Stimulated activated CD4-positive, alpha-beta T cell treated with anti-CD3 and anti-CD28 coated beads, Interleukin-2, amount 100 ng/mL, for 48 hours (primary cell): ENCODE measurements around the gene MRPL4.
"Not testable (repeated sequence)": the region's sequence is repeated elsewhere in the genome, so short reads cannot be mapped to it uniquely, and the experiment has no call there.

ENCODE experiments used
- DNase-seq, 2 donors: peaks; one replicate each; pipeline ENCODE4 v3.0.0-alpha.2; 2020

The MRPL4 gene

DNA sequence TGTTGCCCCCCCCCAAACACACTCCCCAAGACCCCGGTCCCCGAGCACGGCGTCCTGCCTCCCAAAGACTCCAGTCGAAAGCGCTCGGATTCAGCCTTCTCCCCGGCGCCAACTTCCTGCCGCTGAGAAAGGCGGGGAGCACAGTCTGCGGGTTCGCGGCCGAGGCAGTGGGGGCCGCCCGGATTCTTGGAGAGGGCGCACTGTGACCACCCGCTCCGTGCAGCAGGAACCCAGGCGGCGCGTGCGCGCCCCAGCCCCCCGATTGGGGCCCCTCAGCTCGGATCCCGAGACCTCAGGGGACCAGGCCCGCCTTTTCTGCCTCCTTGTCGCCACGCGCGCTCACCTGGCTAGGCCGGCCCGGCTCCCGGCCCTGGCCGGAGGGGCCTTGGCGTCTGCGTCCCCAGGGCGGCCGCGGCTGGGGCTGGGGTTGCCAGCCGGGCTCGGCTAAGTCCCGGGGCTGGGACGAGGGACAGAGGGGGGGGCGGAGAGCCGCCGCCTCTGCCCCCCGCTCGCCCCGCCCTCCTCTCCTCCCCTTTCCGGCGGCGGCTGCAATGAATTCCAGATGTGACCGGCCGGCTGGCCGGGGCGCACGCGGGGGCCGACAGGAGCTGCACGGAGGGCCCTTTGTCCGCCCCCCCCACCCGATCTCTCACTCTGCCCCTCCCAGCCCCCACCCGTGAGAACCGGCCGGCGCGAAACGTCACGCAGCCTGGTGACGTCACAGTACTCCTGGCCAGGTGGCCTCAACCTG is 21.0 kb upstream of the MRPL4 start, which contains the start of gene S1PR2:
TSS of gene S1PR2 (minus strand) at position 471 of the 751 bp plus-strand sequence. CDS start 6,426 bp downstream, outside the sequence.
- DNase-seq = peak; percentile 61

DNA sequence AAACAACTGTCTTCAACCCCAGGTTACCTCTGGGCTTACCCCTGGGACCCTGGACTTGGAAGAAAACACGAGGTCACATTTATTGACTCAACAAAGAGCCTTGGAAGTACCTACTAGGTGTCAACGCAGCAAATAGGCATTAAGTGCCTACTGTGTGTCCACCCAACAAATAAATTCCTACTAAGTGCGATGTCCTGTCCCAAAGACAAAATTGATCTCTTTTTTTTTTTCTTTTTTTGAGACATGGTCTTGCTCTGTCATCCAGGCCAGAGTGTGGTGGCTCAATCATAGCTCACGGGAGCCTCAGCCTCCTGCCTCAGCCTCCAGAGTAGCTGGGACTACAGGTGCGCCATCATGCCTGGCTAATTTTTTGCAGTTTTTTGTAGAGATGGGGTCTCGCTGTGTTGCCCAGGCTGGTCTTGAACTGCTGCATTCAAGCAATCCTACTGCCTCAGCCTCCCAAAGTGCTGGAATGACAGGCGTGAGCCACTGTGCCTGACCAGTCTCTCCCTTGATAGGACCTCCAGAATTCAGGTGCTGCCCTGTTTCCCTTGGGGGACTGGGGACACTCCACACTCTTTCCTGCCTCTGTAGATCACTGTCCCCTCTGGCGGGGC is 20.3 kb upstream of the MRPL4 start:
- DNase-seq = no peak

DNA sequence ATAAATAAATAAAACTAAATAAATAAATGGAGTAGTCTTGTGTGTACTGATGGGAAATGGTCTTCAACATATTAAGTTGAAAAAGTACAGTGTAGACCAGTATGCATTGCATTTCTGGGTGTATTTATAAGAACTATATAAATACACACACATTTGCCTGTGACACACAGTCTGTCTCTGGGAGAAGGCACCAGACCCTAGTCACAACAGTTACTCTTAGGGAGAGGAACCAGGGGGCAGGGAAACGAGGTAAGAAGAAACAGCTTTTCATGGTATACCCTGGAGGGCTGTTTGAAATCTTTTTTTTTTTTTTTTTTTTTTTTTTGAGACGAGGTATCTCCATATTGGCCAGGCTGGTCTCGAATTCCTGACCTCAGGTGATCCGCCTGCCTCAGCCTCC is 18.1 kb upstream of the MRPL4 start:
- no peak for DNase-seq

DNA sequence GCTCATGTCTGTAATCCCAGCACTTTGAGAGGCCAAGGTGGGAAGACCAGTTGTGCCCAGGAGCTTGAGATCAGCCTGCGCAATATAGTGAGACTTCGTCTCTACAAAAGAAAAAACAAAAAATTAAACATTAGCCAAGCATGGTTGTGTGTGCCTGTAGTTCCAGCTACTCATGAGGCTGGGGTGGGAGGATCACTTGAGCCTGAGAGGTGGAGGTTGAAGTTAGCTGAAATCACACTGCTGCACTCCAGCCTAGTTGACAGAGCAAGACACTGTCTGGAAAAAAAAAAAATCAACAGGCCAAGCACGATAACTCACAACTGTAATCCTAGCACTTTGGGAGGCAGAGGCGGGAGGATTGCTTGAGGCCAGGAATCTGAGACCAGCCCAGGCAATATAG is 17.0 kb upstream of the MRPL4 start:
- no peak for DNase-seq

DNA sequence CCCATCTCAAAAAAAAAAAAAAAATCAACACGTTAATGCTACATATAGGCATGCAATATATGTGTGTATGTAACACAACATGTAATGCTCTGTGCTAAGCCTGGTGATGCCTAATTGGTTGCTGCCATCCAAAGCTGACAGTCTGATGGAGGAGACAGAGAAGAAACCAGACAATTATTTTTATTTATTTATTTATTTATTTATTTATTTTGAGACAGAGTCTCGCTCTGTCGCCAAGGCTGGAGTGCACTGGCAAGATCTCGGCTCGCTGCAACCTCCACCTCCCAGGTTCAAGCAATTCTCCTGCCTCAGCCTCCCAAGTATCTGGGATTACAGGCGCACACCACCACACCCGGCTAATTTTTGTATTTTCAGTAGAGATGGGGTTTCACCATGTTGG is 16.6 kb upstream of the MRPL4 start:
- DNase-seq = not testable (repeated sequence)

DNA sequence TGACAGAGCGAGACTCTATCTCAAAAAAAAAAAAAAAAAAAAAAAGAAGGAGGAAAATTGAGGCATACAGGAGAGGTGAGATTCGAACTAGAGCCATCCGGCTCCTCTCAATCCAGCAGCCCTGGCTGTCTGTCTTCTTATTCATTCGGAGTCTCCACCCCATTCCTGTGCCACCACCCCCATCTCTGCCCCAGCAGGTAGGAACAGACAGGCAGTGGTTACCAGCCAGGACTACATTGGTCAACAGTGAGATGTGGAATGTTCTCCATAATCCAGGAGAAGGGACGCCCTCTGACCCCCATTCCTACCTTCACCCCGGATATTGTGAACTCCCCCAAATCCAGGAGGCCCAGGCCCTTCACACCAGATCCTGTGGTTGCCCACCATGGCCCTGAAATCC is 14.3 kb upstream of the MRPL4 start:
- no peak for DNase-seq

DNA sequence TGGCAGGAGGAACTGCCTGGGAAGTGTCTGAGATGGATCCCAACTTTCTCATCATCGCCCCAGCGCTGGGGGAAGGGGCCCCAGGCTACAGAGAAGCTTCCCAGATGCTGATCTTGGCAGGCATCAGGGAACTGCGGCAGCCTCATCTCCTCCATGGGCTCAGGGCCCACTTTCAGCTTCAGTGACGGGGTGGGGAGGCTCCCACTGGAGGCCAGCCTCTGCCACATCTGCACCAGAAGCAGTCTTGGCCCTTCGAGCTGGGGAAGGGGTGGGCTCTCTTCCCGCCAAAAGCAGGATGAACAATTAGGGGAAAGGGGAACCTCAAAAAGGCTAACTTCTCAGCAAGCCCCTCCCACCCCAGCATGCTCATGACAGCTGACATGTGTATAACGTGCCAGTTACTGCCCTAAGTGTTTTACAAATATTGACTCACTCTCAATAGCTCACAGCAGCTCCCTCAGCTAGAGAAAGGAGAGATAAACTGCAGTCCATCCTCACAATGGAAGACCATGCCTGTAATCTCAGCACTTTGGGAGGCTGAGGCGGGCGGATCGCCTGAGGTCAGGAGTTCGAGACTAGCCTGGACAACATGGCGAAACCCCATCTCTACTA is 13.7 kb upstream of the MRPL4 start:
- DNase-seq = no peak

DNA sequence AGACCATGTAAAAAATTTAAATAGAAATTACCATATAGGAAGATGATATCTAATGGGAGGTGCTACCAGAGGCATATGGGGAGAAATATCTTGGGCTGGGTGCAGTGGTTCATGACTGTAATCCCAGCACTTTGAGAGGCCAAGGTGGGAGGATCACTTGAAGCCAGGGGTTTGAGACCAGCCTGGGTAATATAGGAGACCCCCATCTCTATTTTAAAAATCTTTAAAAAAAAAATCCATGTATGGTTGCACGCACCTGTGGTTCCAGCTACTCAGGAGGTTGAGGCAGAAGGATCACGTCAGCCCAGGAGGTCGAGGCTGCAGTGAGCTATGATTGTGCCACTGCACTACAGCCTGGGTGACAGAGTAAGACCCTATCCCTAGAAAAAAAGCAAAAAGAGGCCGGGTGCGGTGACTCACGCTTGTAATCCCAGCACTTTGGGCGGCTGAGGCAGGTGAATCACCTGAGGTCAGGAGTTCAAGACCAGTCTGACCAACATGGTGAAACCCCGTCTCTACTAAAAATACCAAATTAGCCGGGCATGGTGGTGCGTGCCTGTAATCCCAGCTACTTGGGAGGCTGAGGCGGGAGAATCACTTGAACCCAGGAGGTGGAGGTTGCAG is 10.1 kb upstream of the MRPL4 start:
- not testable (repeated sequence) for DNase-seq

DNA sequence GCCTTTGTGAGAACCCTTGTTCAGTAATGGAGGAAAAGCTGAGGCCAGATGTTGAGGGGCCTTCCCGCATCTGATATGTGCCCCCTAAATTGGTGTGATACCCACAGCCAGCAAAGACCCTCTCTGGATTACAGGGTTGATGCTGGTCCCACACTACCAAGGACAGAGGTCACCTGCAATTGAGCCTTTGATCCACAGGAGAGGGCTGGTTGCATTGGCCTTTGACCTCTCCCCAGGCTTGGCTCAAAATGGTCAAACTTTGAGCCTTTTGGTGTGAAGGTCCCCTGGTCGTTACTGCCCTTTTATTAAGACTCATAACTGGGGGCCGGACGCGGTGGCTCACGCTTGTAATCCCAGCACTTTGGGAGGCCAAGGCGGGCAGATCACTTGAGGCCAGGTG is 8.4 kb upstream of the MRPL4 start:
- DNase-seq = no peak

DNA sequence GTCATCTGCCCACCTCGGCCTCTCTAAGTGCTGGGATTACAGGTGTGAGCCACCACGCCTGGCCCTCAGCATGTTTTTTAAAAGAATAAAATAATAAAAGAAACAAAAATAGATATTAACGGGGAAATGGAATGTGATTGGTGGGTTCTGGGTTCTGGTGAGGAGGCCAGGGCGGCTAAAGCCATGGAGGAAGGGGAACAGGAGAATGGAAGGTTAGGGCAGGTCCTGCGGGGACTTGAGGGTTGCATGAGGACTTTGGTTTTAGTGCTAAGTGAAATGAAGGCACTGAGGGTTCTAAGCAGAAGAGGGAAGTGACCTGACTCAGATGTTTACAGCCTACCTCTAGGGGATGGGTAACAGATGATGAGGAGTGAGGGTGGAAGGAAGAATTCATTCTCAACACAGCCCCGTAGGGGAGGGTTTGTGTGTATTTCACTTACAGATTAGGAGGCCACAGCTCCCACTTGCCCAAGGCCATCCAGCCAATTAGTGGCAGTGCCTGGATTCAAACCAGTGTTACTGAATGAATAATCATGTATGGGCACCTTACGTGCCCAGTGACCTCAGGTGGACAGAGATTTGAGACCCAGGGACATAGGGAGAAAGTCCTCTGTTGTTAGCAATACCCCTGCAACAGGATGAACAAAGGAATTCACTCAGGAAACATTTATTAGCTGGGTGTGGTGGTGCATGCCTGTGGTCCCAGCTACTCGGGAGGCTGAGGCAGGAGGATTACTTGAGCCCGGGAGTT is 6.7 kb upstream of the MRPL4 start:
- no peak for DNase-seq

DNA sequence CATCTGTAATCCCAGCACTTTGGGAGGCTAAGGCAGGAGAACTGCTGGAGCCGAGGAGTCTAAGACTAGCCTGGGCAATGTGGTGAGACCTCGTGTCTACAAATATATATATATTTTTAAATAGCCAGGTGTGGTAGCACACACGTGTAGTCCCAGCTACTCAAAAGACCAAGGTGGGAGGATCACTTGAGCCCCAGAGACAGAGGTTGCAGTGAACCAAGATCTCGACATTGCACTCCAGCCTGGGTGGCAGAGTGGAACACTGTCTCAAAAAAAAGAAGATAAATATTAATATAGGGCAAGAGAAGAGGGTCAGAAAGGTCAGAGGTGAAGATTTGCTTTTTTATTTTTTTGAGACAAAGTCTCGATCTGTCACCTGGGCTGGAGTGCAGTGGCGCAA is 5.5 kb upstream of the MRPL4 start:
- DNase-seq = no peak

DNA sequence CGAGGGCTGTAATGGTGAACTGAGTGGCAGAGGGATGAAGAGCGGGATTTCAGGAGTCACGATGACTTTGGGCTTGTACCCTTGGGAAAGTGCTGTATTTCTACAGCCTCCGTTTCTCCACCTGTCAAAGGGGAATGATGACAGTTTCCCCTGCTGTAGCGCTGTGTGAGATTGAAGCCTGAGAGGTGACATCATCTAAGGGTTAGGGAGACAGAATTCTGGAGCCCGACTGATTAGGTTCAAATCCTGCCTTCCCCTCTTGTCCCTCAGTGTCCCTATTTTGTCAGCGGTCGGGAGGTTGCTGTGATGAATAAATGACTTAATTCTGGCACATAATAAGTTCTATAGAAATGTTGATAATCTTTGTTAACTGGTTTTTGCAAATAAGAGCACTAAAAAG is 693 bp downstream of the MRPL4 start:
- no peak for DNase-seq

DNA sequence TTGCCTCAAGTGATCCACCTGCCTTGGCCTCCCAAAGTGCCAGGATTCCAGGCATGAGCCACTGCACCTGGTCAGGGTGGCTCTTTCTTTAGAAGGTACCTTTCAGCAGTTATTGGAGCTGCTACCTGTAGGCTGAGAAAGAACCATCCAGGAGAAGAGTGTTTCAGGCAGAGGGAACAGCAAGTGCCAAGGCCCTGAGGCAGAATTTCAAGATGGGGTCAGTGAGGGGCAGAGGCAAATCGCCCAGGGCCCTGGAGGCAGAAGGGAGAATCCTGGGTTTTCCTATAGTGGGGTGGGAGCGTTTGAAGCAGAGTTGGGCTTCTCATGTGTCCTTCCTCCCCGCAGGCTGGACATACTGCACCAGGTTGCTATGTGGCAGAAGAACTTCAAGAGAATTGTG is 2.2 kb downstream of the MRPL4 start:
- no peak for DNase-seq

DNA sequence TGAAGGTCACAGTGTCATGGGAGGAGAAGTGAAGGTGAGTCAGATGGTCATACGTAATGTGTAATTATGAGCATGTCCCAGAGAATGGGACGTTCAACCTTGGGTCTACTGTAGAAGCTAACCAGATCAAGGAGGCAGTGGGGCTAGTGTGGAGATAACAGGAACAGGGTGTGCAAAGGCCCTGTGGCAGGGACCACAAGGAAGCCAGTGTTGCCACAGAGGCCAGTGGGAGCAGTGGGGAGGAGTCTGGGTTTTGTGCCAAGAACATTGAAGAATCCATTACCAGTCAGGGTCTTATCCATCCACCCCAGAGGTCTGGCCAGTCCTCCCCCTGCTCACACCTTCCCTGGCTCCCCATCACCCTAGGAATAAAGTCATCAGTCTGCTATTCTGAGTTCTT is 3.3 kb downstream of the MRPL4 start:
- no peak for DNase-seq

DNA sequence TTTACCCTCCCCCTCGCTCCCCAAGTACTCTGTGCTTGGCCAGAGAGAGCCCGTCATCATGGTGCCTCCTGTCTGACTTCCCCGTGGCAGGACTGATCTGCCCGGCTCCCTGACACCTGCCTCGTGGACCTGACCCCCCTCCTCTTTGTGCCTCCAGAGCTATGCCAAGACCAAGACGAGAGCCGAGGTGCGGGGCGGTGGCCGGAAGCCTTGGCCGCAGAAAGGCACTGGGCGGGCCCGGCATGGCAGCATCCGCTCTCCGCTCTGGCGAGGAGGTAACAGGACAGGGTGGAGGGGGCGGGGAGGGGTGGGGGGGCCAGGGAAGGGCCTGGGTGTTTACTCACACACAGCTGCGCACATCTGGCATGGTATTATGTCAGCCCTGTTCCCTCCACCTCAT is 4.5 kb downstream of the MRPL4 start:
- no peak for DNase-seq

DNA sequence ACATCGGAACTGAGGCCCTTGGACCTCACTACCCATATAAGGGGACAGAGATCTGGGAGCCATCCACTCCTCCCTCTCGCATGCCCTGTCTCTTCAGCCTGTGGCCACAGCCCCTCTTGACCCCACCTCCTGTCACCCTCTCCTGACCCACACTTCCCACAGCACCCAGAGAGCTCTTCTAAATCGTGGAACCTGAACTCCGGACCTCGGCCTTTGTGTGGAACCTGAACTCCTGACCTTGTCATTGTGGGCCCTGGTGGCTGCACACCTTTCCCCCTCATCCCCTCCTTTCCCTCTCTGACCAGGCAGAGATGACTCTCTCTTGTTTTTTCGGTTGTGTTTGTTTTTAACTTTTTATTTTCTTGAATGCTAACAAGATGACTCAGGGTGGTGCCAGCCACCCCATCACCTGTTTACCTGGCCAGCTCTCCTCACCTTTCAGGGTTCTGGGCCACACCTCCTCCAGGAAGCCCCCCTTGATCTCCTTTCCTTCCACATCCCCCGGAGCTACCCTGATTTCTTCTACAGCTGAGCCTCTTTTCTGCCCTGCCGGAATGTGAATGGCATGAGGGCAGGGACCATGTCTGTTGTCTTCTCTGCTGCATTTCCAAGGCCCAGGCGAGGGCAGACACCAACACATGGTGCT is 5.1 kb downstream of the MRPL4 start:
- DNase-seq = no peak

DNA sequence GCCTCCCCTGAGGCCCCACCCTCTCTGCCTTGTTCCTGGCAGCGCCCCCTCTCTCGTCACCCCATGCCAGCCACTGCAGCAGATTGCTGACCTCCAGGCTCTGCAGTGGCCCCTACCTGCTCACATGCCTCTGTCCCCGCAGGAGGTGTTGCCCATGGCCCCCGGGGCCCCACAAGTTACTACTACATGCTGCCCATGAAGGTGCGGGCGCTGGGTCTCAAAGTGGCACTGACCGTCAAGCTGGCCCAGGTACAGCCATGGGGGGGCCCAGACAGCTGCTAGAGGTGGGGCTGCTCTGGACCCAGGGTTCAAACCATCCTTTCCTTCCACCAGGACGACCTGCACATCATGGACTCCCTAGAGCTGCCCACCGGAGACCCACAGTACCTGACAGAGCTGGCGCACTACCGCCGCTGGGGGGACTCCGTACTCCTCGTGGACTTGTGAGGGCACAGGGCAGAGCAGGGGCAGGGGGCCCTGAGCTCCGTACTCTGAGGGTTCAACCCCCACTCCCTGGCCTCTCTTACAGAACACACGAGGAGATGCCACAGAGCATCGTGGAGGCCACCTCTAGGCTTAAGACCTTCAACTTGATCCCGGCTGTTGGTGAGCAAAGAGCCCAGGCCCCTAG is 6.2 kb downstream of the MRPL4 start:
- DNase-seq = no peak

DNA sequence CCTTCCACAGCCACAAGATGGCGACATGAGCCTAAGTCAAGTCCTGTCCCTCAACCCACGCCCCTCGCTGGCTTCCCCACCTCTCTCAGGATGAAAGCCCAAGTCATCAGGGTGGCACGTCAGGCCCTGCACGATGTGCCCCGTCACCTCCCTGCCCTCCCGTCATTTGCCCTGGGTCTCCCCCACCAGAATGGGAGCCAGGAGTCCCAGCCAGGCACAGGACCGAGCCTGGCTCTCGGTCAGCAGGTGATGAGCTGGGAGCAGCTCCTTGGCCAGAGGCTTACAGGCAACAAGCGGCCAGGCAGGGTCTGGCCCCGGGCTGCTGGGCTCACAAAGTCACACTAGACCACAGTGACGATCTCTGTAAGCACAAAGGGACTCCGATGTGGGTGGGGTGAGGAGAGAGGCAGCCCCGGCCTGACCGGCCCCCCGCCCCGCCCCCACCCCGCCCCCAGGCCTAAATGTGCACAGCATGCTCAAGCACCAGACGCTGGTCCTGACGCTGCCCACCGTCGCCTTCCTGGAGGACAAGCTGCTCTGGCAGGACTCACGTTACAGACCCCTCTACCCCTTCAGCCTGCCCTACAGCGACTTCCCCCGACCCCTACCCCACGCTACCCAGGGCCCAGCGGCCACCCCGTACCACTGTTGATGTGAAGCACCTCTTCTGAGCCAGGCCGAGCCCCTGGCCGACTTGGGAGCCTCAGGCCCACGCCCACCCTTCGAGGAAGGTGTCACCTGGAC is 7.3 kb downstream of the MRPL4 start:
- peak; percentile 92 to 95 for DNase-seq

DNA sequence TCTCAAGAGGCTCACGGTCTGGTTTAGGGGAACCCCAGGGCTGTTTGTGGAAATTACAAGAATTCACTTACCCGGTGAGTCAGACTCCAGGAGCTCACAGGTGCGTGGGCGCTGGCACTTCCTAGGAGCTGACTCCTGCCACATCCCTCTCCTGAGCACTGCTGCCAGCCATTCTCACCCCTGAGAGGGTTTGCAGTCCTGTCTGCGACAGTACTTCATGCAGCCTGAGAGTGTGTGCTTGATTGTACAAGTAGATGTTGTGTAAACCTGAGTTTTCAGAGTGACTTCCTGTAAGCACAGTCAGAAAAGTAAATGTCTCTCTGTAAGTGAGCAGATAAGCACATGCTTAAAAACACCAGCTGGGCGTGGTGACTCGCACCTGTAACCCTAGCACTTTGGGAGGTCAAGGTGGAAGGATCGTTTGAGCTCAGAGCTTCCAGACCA is 8.1 kb downstream of the MRPL4 start:
- DNase-seq = peak; percentile 60 to 62

DNA sequence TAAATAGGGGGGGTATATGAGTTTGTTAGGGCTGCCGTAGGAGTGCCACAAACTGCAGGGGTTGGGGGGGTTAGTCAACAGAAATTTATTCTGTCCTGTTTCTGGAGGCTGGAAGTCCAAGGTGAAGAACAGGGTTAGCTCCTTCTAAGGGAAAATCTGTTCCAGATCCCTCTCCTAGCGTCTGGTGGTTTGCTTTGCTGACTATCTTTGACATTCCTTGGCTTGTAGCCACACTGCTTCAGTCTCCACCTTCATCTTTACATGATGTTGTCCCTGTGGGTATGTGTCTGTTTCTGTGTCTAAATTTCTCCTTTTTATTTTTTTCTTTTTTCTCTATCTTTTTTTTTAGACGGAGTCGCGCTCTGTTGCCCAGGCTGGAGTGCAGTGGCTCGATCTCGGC is 10.8 kb downstream of the MRPL4 start:
- DNase-seq = no peak

DNA sequence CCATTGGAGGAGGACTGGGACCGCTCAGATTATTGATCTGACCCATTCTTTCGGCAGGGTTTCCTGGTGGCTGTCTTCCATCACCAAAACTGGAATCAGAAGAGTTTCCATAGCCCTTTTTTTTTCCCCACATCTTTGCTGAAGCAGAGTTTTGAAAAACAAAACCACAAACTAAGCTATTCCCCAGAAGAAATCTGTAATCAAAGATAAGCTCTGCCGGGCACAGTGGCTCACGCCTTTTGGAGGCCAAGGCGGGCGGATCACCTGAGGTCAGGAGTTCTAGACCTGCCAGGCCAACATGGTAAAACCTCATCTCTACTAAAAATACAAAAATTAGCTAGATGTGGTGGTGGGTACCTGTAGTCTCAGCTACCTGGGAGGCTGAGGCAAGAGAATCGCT is 14.7 kb downstream of the MRPL4 start:
- DNase-seq = no peak
